HG03521 (cell line): ENCODE measurements around the gene SH3PXD2A.

Experiments used
- ATAC-seq: cut with Tn5 transposase; IDR thresholded peaks from one replicate; pipeline ENCODE4 v1.9.1; 2021; ENCODE audit warnings: mild to moderate bottlenecking, moderate library complexity; ENCODE audit not compliant: unreplicated experiment

SH3PXD2A gene

GRCh38 chr10:103570844-103571655 is 284.3 kb downstream of the SH3PXD2A start:
- ATAC-seq: no peak

GRCh38 chr10:103569896-103570295 is 285.5 kb downstream of the SH3PXD2A start:
- ATAC-seq: no peak

DNA sequence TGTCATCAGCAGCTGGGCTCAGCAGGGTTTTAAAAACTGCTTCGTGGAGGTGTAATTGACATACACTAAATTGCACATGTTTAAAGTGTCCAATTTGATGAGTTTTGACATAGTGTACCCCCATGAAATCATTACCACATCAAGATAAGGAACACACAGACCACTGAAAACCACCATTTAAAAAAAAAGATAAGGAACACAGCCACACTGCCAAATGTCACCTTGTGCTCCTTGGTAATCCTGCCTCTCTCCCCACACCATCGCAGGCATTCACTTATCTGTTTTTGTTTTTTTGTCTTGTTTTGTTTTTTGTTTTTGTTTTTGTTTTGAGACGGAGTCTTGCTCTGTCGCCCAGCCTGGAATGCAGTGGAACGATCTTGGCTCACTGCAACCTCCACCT is 286.9 kb downstream of the SH3PXD2A start:
- ATAC-seq: no peak

DNA sequence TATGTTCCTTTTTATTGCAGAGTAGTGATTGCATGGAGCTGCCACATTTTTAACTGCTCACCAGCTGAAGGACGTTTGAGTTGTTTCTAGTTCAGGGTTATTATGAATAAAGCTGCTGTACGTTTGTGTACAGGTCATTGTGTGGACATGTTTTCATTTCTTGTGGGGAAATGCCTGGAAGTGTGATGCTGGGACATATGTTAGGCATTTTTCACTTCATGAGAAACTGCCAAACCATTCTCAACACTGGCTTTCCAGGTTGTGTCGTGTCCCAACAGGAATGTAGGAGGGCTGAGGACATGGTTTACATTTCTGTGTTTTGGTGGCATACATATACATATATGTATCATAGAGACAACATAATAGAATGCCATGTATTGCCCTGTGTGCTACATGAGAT is 288.8 kb downstream of the SH3PXD2A start:
- ATAC-seq: no peak

- ATAC-seq: no peak
These were observed 290.4 kb downstream of the SH3PXD2A start for GRCh38 chr10:103564776-103565520.

- no peak for ATAC-seq
These were observed 291.3 kb downstream of the SH3PXD2A start for GRCh38 chr10:103564116-103564501.

- ATAC-seq: no peak
These were observed 291.9 kb downstream of the SH3PXD2A start for GRCh38 chr10:103563231-103564115.

- no peak for ATAC-seq
These were observed 293.0 kb downstream of the SH3PXD2A start for GRCh38 chr10:103562383-103562782.

- ATAC-seq: no peak
These were observed 294.5 kb downstream of the SH3PXD2A start for GRCh38 chr10:103560886-103561285.

GRCh38 chr10:103559776-103560175 is 295.6 kb downstream of the SH3PXD2A start:
- no peak for ATAC-seq

DNA sequence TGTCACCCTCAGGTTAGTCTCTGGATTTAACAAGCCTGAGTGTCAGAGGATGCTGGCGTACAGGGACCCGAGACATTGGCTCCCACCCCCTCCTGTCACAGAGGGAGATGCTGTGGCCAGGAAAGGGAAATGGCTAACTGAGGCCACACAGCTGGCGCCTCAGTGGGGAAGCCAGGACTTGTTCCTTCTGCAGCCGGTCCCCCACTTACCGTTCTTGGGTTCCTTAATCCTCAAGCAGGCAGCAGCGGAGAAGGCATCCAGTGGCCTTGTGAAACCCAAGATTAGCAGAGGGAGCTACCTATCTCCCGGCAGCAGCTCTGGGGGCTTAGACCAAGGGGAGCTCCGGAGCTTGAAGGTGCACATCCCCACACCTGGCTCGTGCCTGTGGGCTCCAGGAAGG is 296.5 kb downstream of the SH3PXD2A start:
- no peak for ATAC-seq

DNA sequence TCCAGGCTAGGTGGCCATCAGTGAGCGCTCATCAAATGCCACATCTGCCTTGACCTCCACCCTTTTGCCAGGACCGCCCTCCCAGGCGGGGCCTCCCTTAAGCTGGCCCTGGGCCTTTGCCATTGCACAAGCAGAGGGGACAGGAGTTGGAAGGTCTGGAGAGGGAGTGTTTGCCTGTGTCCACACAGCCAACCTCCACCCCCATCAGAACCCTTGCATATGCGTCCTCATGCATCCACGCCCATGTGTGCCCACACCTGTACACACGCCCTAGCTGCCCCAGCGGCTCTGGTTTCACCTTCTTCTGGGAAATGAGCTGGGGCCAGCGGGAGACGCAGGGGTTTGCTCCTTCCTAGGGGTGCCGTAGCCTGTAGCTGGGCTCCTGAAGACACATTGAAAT is 297.9 kb downstream of the SH3PXD2A start:
- no peak for ATAC-seq

GRCh38 chr10:103556383-103557007 is 298.9 kb downstream of the SH3PXD2A start:
- no peak for ATAC-seq

- no peak for ATAC-seq
These were observed 299.7 kb downstream of the SH3PXD2A start for GRCh38 chr10:103555712-103556111.

GRCh38 chr10:103555325-103555649 is 300.1 kb downstream of the SH3PXD2A start:
- no peak for ATAC-seq

DNA sequence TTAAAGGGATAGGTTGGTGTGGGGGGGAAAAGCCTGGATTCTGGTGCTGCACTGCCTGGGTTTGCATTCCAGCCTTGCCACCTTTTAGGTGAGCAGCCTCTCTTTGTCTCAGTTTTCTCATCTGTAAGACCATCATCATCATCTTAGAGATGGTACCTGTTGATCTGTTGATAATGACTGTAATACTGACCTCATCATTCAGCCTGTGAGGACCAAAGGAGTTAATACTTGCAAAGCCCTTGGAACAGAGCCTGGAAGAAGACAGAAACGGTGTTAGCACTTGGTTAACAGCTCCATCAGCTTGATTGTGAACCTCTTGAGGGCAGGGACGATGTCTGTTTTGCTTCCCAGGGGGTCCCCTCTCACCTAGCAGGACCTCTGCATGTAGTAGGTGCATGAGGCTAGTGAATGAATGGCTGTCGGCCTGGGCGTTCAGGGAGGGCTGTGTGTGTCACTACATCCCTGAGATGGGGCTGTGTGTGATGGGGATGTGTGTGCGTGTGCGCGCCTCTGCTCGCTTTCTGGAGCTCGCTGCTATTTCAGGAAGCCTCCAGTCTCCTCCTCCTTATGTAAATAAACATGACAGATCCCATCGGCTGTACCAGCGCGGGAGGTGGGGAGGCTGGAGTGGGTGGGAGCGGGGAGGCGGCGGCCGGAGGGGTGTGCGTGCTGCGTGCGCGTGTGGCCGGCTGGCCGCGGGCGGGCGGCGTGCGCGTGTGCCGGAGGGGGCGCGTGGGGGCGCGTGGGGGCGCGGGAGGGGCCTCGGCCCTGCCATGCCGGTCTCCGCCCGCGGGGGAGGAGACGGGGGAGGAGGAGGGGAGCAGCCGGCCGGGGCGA is 300.7 kb downstream of the SH3PXD2A start:
- ATAC-seq: no peak

- ATAC-seq: no peak
These were observed 301.5 kb downstream of the SH3PXD2A start for GRCh38 chr10:103553743-103554487.

- ATAC-seq: no peak
These were observed 302.3 kb downstream of the SH3PXD2A start for GRCh38 chr10:103552856-103553742.
